SK-N-MC (cell line): Measurements from ENCODE around the gene USH2A.

ENCODE experiments used
- EZH2 ChIP-seq: fragments of 200-600 bp; sonication (generic); IDR thresholded peaks from one replicate; pipeline ENCODE4 v1.6.1; 2017; ENCODE audit warnings: antibody characterized with exemption
- FOXP2 ChIP-seq: optimal IDR thresholded peaks from 2 replicates; pipeline ENCODE3; 2011; ENCODE audit warnings: mild to moderate bottlenecking, moderate library complexity; ENCODE audit not compliant: insufficient read depth; ENCODE audit errors: extremely low read length, control extremely low read depth
- POLR2AphosphoS5 ChIP-seq: IDR thresholded peaks from 2 replicates; pipeline ENCODE4 v1.6.1; 2012; ENCODE audit warnings: mild to moderate bottlenecking, low read depth, low read length, borderline replicate concordance

DNA sequence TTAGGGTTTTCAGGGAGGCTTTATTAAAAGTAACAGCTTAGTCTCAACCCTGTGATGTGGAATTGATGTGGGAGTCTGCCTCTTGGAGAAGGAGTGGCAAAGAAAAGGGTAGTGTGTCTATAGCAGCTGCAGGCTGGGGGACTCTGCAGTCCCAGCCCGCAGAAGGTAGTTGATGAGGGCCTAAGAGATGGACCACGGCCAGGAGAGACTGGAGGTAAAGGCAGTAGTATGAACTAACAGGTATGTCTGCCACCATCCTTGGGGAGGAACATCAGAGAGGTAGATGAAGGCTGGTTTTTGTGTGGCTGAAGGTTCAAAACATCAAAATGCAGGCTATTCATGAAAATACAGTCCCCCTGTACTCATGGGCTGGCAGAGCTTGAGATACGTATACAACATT lies 744.0 kb downstream of the USH2A start:
- TF ChIP-seq POLR2AphosphoS5: no peak
- TF ChIP-seq EZH2: no peak
- TF ChIP-seq FOXP2: no peak
